HCT116 (cell line): ENCODE data around the gene EGFL6. TPM values are rescaled to one million over a fixed set of nuclear protein-coding genes. Genes with fewer than 3 reads are reported as not detected.

Source experiments
- ATAC-seq: fragments of 200-7000 bp; cut with Tn5 transposase; 2 replicates; pipeline ENCODE4 v1.9.1; 2020; ENCODE audit warnings: mild to moderate bottlenecking, moderate library complexity
- BruUV-seq: library from RNA; stranded (reverse); fragments of 400-500 nt; replicated peaks from 2 replicates; lab custom pipeline; 2021; lab: Mats Ljungman, UMichigan
- CTCF ChIA-PET: fragments of 300-600 bp; sonication (Branson Sonifier 250); formaldehyde crosslinking; loops from one replicate; lab custom pipeline; 2021; ENCODE audit warnings: antibody characterized with exemption; lab: Charles Lee
- POLR2A ChIA-PET: fragments of 300-600, 350-600 bp; sonication (Branson Sonifier 250); formaldehyde crosslinking; loops from one replicate; lab custom pipeline; 2021; ENCODE audit warnings: antibody characterized with exemption; lab: Charles Lee
- RAD21 ChIA-PET, 2 experiments: fragments of 300-600 bp; sonication (Branson Sonifier 250); formaldehyde crosslinking; loops; one replicate each; lab custom pipeline; 2023; ENCODE audit warnings: low total read pairs in 2 of 2; ENCODE audit not compliant: uncharacterized antibody in 2 of 2, unreplicated experiment in 2 of 2, low non-redundant PET in 1 of 2; lab: Charles Lee
- DNase-seq: peaks from one replicate; pipeline ENCODE4 v3.0.0-alpha.2; 2010; ENCODE audit warnings: low read depth, low spot score
- H2AFZ ChIP-seq: fragments of 200-600 bp; shearing (Covaris generic), sonication (generic); 2 replicates; pipeline ENCODE4 v1.6.1; 2017; ENCODE audit warnings: low read depth, mixed run types, mixed read lengths, antibody characterized with exemption, low read length; ENCODE audit not compliant: poor library complexity, severe bottlenecking
- H3K27ac ChIP-seq: 2 replicates; pipeline ENCODE4 v1.5.1; 2012; ENCODE audit warnings: low read depth, low read length
- H3K27me3 ChIP-seq: fragments of 200-600 bp; sonication (generic); 2 replicates; pipeline ENCODE4 v1.6.1; 2016; ENCODE audit warnings: mixed run types, low read length, mixed read lengths; ENCODE audit not compliant: insufficient read depth
- H3K36me3 ChIP-seq, 2 experiments: fragments of 200-500 bp in 1 of 2; fragments of 200-600 bp in 1 of 2; sonication (Bioruptor generic) in 1 of 2; sonication (generic) in 1 of 2; 2 replicates each; pipeline versions ENCODE4 v1.5.1 to v1.6.1; 2014 to 2016; ENCODE audit warnings: low read length in 2 of 2, inconsistent platforms in 1 of 2, mixed read lengths in 1 of 2, mixed run types in 1 of 2; ENCODE audit not compliant: insufficient read depth in 2 of 2, control insufficient read depth in 1 of 2
- H3K4me1 ChIP-seq, 2 experiments: fragments of 200-600 bp in 1 of 2; sonication (generic) in 1 of 2; 2 replicates each; pipeline versions ENCODE4 v1.5.1 to v1.6.1; 2012 to 2017; ENCODE audit warnings: low read length in 2 of 2, inconsistent platforms in 1 of 2, mild to moderate bottlenecking in 1 of 2, mixed read lengths in 1 of 2, mixed run types in 1 of 2, moderate library complexity in 1 of 2; ENCODE audit not compliant: insufficient read depth in 2 of 2, control insufficient read depth in 1 of 2
- H3K4me2 ChIP-seq: fragments of 200-600 bp; sonication (generic); 2 replicates; pipeline ENCODE4 v1.6.1; 2017; ENCODE audit warnings: mixed run types, low read length, mixed read lengths
- H3K4me3 ChIP-seq, 2 experiments: fragments of 200-600 bp in 1 of 2; sonication (generic) in 1 of 2; replicated peaks in 1 of 2; 2 replicates each; pipeline ENCODE4 v1.5.1; 2011 to 2016; ENCODE audit warnings: low read length in 2 of 2, control low read depth in 1 of 2, low read depth in 1 of 2, mild to moderate bottlenecking in 1 of 2, mixed read lengths in 1 of 2, mixed run types in 1 of 2
- H3K79me2 ChIP-seq: fragments of 200-600 bp; sonication (generic); 2 replicates; pipeline ENCODE4 v1.6.1; 2017; ENCODE audit warnings: mild to moderate bottlenecking, mixed run types, low read length, moderate library complexity, mixed read lengths; ENCODE audit not compliant: insufficient read depth
- H3K9ac ChIP-seq: fragments of 200-600 bp; sonication (generic); 2 replicates; pipeline ENCODE4 v1.6.1; 2016; ENCODE audit warnings: low read length, mixed read lengths
- H3K9me2 ChIP-seq: fragments of 200-600 bp; sonication (generic), shearing (Covaris generic); 2 replicates; pipeline ENCODE4 v1.6.1; 2017; ENCODE audit warnings: mixed run types, mild to moderate bottlenecking, moderate library complexity; ENCODE audit not compliant: insufficient read depth
- H3K9me3 ChIP-seq, 2 experiments: fragments of 200-500 bp in 1 of 2; fragments of 200-600 bp in 1 of 2; sonication (Bioruptor generic) in 1 of 2; sonication (generic) in 1 of 2; 2 replicates each; pipeline ENCODE4 v1.6.1; 2014 to 2017; ENCODE audit warnings: low read length in 2 of 2, mixed read lengths in 2 of 2, inconsistent platforms in 1 of 2, low read depth in 1 of 2, mild to moderate bottlenecking in 1 of 2, mixed run types in 1 of 2, moderate library complexity in 1 of 2; ENCODE audit not compliant: control insufficient read depth in 1 of 2, insufficient read depth in 1 of 2
- H4K20me1 ChIP-seq: fragments of 200-600 bp; sonication (generic), shearing (Covaris generic); 2 replicates; pipeline ENCODE4 v1.6.1; 2017; ENCODE audit warnings: mixed run types, mild to moderate bottlenecking, moderate library complexity; ENCODE audit not compliant: insufficient read depth
- CBX3 ChIP-seq: IDR thresholded peaks from 2 replicates; pipeline ENCODE4 v1.6.1; 2012; ENCODE audit warnings: low read depth
- ELF1 ChIP-seq: IDR thresholded peaks from 2 replicates; pipeline ENCODE4 v1.6.1; 2012; ENCODE audit warnings: low read depth, borderline replicate concordance
- EZH2phosphoT487 ChIP-seq: fragments of 200-600 bp; IDR thresholded peaks from 2 replicates; pipeline ENCODE4 v1.6.1; 2018; ENCODE audit warnings: antibody characterized with exemption, borderline replicate concordance
- POLR2AphosphoS5 ChIP-seq: IDR thresholded peaks from 2 replicates; pipeline ENCODE4 v1.6.1; 2011; ENCODE audit warnings: mild to moderate bottlenecking, low read depth, low read length, moderate library complexity
- RAD21 ChIP-seq: IDR thresholded peaks from 2 replicates; pipeline ENCODE4 v1.6.1; 2012; ENCODE audit warnings: low read depth, mild to moderate bottlenecking
- REST ChIP-seq: IDR thresholded peaks from 2 replicates; pipeline ENCODE4 v1.6.1; 2012; ENCODE audit warnings: low read depth
- SIN3A ChIP-seq: IDR thresholded peaks from 2 replicates; pipeline ENCODE4 v1.6.1; 2012; ENCODE audit warnings: low read depth
- SRF ChIP-seq: IDR thresholded peaks from 2 replicates; pipeline ENCODE4 v1.6.1; 2012; ENCODE audit warnings: low read depth
- YY1 ChIP-seq: IDR thresholded peaks from 2 replicates; pipeline ENCODE4 v1.6.1; 2011; ENCODE audit warnings: low read length, low read depth, moderate library complexity, mild to moderate bottlenecking; ENCODE audit not compliant: insufficient replicate concordance; ENCODE audit errors: extremely low read depth
- ZBTB33 ChIP-seq: IDR thresholded peaks from 2 replicates; pipeline ENCODE4 v1.6.1; 2011; ENCODE audit warnings: mild to moderate bottlenecking, low read length, moderate library complexity; ENCODE audit not compliant: insufficient replicate concordance; ENCODE audit errors: extremely low read depth
- ZFX ChIP-seq: fragments of 450-650 bp; IDR thresholded peaks from 2 replicates; pipeline ENCODE4 v1.6.1; 2017
- intact Hi-C: fragments of 100-400 bp; cut with micrococcal nuclease; formaldehyde crosslinking; loops from 2 replicates; pipeline ENCODE4 v1.10.0; 2022
- total RNA-seq: library from RNA; stranded (reverse); gene quantifications from one replicate; pipeline ENCODE4 v1.2.1, GENCODE V29; 2021; ENCODE audit not compliant: unreplicated experiment

The EGFL6 gene
- total RNA-seq, 1 experiment from 2014 or later, result not detected

- Histone ChIP-seq H3K79me2 (no peaks in the 10 kb centered on the region), H3K9me3 (no peaks in the 10 kb centered on the region), H3K9ac (no peak overlapping the region), H4K20me1 (no peaks in the 10 kb centered on the region)
- ATAC-seq, result no peak
- intact Hi-C loops, result loop anchor here (2.0 kb wide), 2 partner anchors 32 to 90 kb away; no protein-coding TSS in a partner anchor
- BruUV-seq, result no TSS peak
- CTCF ChIA-PET, result interaction anchor here (1.1 to 1.5 kb wide), 4 partner anchors 10 to 76 kb away, joined by 3 to 7 read pairs (median 6); partner anchors contain the start of genes OFD1 and TRAPPC2
- POLR2A ChIA-PET, result no interaction called here
- no peak for TF ChIP-seq ZFX
- no peak for TF ChIP-seq EZH2phosphoT487
- no peak for TF ChIP-seq YY1
- no peak for TF ChIP-seq SRF
- no peak for TF ChIP-seq SIN3A
- no peak for TF ChIP-seq ZBTB33
- no peak for TF ChIP-seq RAD21
- TF ChIP-seq ELF1, result no peak
- TF ChIP-seq REST, result no peak
- TF ChIP-seq CBX3, result no peak
- TF ChIP-seq POLR2AphosphoS5, result no peak
- TF ChIP-seq, all 23 proteins: peak for 0
- Histone ChIP-seq H3K4me2 (peak overlapping the region; percentile 37), H2AFZ (peak overlapping the region; percentile 32), H3K27ac (no peak overlapping the region), H3K27me3 (no peaks in the 10 kb centered on the region), H3K4me1 (peaks cover 4 to 5% of the 10 kb centered on the region in 2 experiments; a peak in 3 of 4 replicates), H3K4me3 (no peak overlapping the region), H3K9me2 (no peaks in the 10 kb centered on the region), H3K36me3 (no peaks in the 10 kb centered on the region)
- no peak for DNase-seq
- RAD21 ChIA-PET, result no interaction called here
These were observed 89.7 kb downstream of the EGFL6 start for GRCh38 chrX:13659063-13659462.
